ENCODE measurements around the gene WDR76. TPM values are rescaled to one million over a fixed set of nuclear protein-coding genes. Genes with fewer than 3 reads are reported as not detected.

WDR76 gene
- polyA plus RNA-seq, 1 donor from 2014 or later: 0.43 TPM

DNA sequence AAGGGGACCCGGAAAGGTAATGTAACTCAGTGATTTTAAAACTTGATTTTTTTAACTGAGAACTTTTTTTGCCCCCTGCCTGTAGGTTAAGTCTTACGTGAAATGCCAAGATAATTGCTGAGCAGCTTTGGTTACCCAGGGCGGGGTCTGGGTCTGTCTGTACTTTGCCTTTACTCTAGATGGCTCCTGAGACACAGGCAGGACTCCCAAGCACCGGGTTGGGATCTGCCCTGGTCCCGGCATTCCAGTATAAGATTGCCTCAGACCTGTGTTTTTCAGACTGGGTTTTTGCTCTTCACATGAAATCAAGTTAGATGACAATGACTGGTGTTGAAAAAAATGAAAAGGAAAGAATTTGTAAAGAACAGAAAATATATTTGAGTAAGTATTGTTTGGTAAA lies 40.3 kb downstream of the WDR76 start:
- H3K27ac ChIP-seq (ENCODE audit: low read length): no peak overlapping the region
- no peak overlapping the region for H3K4me2 ChIP-seq (ENCODE audit: low read length)
- no peaks in the 10 kb centered on the region for H4K20me1 ChIP-seq (ENCODE audit: insufficient read depth)
- no peaks in the 10 kb centered on the region for H3K79me2 ChIP-seq (replicated peaks; ENCODE audit: insufficient read depth, low read length)
- H3K9ac ChIP-seq (ENCODE audit: low read length): no peak overlapping the region
- no peaks in the 10 kb centered on the region for H3K27me3 ChIP-seq (ENCODE audit: insufficient read depth, low read depth, low read length)
- H3F3A ChIP-seq (ENCODE audit: insufficient read depth, low read length, poor library complexity, severe bottlenecking): no peaks in the 10 kb centered on the region
- no peaks in the 10 kb centered on the region for H3K9me2 ChIP-seq (ENCODE audit: insufficient read depth, low read length)
- no peak overlapping the region for H2AFZ ChIP-seq (ENCODE audit: low read depth, low read length)
- TF ChIP-seq POLR2AphosphoS5 (IDR thresholded peaks at IDR 0.05) (no peak), TAF1 (IDR thresholded peaks at IDR 0.05; ENCODE audit: low read depth) (no peak)
- TF ChIP-seq, protein P1, sequence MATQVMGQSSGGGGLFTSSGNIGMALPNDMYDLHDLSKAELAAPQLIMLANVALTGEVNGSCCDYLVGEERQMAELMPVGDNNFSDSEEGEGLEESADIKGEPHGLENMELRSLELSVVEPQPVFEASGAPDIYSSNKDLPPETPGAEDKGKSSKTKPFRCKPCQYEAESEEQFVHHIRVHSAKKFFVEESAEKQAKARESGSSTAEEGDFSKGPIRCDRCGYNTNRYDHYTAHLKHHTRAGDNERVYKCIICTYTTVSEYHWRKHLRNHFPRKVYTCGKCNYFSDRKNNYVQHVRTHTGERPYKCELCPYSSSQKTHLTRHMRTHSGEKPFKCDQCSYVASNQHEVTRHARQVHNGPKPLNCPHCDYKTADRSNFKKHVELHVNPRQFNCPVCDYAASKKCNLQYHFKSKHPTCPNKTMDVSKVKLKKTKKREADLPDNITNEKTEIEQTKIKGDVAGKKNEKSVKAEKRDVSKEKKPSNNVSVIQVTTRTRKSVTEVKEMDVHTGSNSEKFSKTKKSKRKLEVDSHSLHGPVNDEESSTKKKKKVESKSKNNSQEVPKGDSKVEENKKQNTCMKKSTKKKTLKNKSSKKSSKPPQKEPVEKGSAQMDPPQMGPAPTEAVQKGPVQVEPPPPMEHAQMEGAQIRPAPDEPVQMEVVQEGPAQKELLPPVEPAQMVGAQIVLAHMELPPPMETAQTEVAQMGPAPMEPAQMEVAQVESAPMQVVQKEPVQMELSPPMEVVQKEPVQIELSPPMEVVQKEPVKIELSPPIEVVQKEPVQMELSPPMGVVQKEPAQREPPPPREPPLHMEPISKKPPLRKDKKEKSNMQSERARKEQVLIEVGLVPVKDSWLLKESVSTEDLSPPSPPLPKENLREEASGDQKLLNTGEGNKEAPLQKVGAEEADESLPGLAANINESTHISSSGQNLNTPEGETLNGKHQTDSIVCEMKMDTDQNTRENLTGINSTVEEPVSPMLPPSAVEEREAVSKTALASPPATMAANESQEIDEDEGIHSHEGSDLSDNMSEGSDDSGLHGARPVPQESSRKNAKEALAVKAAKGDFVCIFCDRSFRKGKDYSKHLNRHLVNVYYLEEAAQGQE (IDR thresholded peaks at IDR 0.05; ENCODE audit: borderline replicate concordance): no peak
- TF ChIP-seq, protein P2, sequence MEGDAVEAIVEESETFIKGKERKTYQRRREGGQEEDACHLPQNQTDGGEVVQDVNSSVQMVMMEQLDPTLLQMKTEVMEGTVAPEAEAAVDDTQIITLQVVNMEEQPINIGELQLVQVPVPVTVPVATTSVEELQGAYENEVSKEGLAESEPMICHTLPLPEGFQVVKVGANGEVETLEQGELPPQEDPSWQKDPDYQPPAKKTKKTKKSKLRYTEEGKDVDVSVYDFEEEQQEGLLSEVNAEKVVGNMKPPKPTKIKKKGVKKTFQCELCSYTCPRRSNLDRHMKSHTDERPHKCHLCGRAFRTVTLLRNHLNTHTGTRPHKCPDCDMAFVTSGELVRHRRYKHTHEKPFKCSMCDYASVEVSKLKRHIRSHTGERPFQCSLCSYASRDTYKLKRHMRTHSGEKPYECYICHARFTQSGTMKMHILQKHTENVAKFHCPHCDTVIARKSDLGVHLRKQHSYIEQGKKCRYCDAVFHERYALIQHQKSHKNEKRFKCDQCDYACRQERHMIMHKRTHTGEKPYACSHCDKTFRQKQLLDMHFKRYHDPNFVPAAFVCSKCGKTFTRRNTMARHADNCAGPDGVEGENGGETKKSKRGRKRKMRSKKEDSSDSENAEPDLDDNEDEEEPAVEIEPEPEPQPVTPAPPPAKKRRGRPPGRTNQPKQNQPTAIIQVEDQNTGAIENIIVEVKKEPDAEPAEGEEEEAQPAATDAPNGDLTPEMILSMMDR (IDR thresholded peaks at IDR 0.05; ENCODE audit: poor library complexity, severe bottlenecking): no peak
- no peak overlapping the region for H3K4me3 ChIP-seq (ENCODE audit: low read length)
- H3K36me3 ChIP-seq (ENCODE audit: insufficient read depth, low read length): no peaks in the 10 kb centered on the region
- H3K9me3 ChIP-seq (ENCODE audit: low read length): no peaks in the 10 kb centered on the region

DNA sequence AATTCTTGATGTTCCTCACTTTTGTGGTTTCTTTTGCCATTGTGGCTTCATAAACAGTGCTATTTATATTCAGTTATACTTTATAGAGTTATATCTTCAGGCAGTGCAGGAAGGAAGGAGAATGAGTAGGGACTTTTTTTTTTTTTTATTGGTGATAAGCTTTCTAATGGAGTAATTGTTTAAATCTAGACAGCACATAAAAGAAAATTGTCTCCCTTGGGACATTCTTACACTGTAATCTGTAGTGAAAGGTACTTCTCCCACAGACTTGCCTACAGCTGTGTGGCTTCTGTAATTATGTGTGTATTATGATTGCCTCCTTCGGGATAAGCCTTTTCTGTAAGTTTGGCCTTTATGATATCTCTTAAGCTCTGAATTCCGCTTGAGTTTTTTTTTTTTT lies 41.6 kb downstream of the WDR76 start:
- H3K79me2 ChIP-seq (replicated peaks; ENCODE audit: insufficient read depth, low read length): no peaks in the 10 kb centered on the region
- H3K27me3 ChIP-seq (ENCODE audit: insufficient read depth, low read depth, low read length): no peaks in the 10 kb centered on the region
- H3K9me3 ChIP-seq (ENCODE audit: low read length): no peaks in the 10 kb centered on the region
- no peaks in the 10 kb centered on the region for H3K36me3 ChIP-seq (ENCODE audit: insufficient read depth, low read length)
- no peaks in the 10 kb centered on the region for H3K9me2 ChIP-seq (ENCODE audit: insufficient read depth, low read length)
- H3K27ac ChIP-seq (ENCODE audit: low read length): no peak overlapping the region
- H3K4me2 ChIP-seq (ENCODE audit: low read length): no peak overlapping the region
- H3K4me3 ChIP-seq (ENCODE audit: low read length): no peak overlapping the region
- no peak overlapping the region for H2AFZ ChIP-seq (ENCODE audit: low read depth, low read length)
- TF ChIP-seq SMC3 (conservative IDR thresholded peaks at IDR 0.05; ENCODE audit: poor library complexity): no peak
- TF ChIP-seq, protein P1 (IDR thresholded peaks at IDR 0.05; ENCODE audit: borderline replicate concordance): no peak
- no peak for TF ChIP-seq EP300 (conservative IDR thresholded peaks at IDR 0.05; ENCODE audit: poor library complexity, severe bottlenecking)
- no peak for TF ChIP-seq TAF1 (IDR thresholded peaks at IDR 0.05; ENCODE audit: low read depth)
- TF ChIP-seq, protein P2 (IDR thresholded peaks at IDR 0.05; ENCODE audit: poor library complexity, severe bottlenecking): no peak
- no peak for TF ChIP-seq MXI1 (conservative IDR thresholded peaks at IDR 0.05; ENCODE audit: poor library complexity, severe bottlenecking)
- TF ChIP-seq RAD21 (conservative IDR thresholded peaks at IDR 0.05): no peak
- TF ChIP-seq POLR2AphosphoS5 (IDR thresholded peaks at IDR 0.05): no peak
- no peak for TF ChIP-seq EZH2 (IDR thresholded peaks at IDR 0.05; ENCODE audit: borderline replicate concordance, insufficient read depth, low read length, poor library complexity, severe bottlenecking)
- H3K9ac ChIP-seq (ENCODE audit: low read length): no peak overlapping the region
- no peaks in the 10 kb centered on the region for H4K20me1 ChIP-seq (ENCODE audit: insufficient read depth)
- no peaks in the 10 kb centered on the region for H3F3A ChIP-seq (ENCODE audit: insufficient read depth, low read length, poor library complexity, severe bottlenecking)

All from neural cell (in vitro differentiated cells).